WTC11 (cell line): Measurements from ENCODE around the gene OPN1SW.

Source experiments
- CBFB ChIP-seq: sonication (generic); formaldehyde crosslinking; IDR thresholded peaks from 2 replicates; pipeline ENCODE4 v1.8.1; 2022; ENCODE audit warnings: mild to moderate bottlenecking, low read depth, missing genetic modification reagents
- CREB1 ChIP-seq: sonication (generic); formaldehyde crosslinking; IDR thresholded peaks from 2 replicates; pipeline ENCODE4 v1.8.0; 2023; ENCODE audit warnings: mild to moderate bottlenecking, missing genetic modification reagents
- CTCF ChIP-seq: fragments of 200-600 bp; IDR thresholded peaks from 2 replicates; pipeline ENCODE4 v1.8.0; 2022; ENCODE audit warnings: antibody characterized with exemption
- ELF4 ChIP-seq: sonication (generic); formaldehyde crosslinking; IDR thresholded peaks from 2 replicates; pipeline ENCODE4 v1.8.1; 2022; ENCODE audit warnings: low read depth, mild to moderate bottlenecking, moderate library complexity, missing genetic modification reagents
- ESRRA ChIP-seq: sonication (generic); formaldehyde crosslinking; IDR thresholded peaks from 2 replicates; pipeline ENCODE4 v1.8.1; 2022; ENCODE audit warnings: mild to moderate bottlenecking, missing genetic modification reagents, borderline replicate concordance
- MAX ChIP-seq: sonication (generic); formaldehyde crosslinking; IDR thresholded peaks from 2 replicates; pipeline ENCODE4 v1.8.0; 2022; ENCODE audit warnings: mild to moderate bottlenecking, missing genetic modification reagents
- NFATC4 ChIP-seq: fragments of 250-450 bp; sonication (Bioruptor Pico); IDR thresholded peaks from 2 replicates; pipeline ENCODE4 v1.9.0; 2021; ENCODE audit warnings: mild to moderate bottlenecking
- NR2C2 ChIP-seq: sonication (generic); formaldehyde crosslinking; IDR thresholded peaks from 2 replicates; pipeline ENCODE4 v1.8.0; 2022; ENCODE audit warnings: mild to moderate bottlenecking, missing genetic modification reagents
- PREB ChIP-seq: sonication (generic); formaldehyde crosslinking; IDR thresholded peaks from 2 replicates; pipeline ENCODE4 v1.8.1; 2022; ENCODE audit warnings: mild to moderate bottlenecking, missing genetic modification reagents, moderate library complexity, borderline replicate concordance
- USF2 ChIP-seq: sonication (generic); formaldehyde crosslinking; IDR thresholded peaks from 2 replicates; pipeline ENCODE4 v1.8.1; 2023; ENCODE audit warnings: mild to moderate bottlenecking, missing genetic modification reagents, moderate library complexity
- ZNF219 ChIP-seq: sonication (generic); formaldehyde crosslinking; IDR thresholded peaks from 2 replicates; pipeline ENCODE4 v1.8.0; 2023; ENCODE audit warnings: missing genetic modification reagents, mild to moderate bottlenecking, borderline replicate concordance
- ZNF232 ChIP-seq: sonication (generic); formaldehyde crosslinking; IDR thresholded peaks from 2 replicates; pipeline ENCODE4 v1.8.0; 2022; ENCODE audit warnings: mild to moderate bottlenecking, missing genetic modification reagents
- TF ChIP-seq, protein P1 (sequence below): sonication (generic); formaldehyde crosslinking; IDR thresholded peaks from 2 replicates; pipeline ENCODE4 v1.8.1; 2022; ENCODE audit warnings: missing genetic modification reagents, borderline replicate concordance

- no peak for TF ChIP-seq ZNF219 (CRISPR knock-in tag)
- no peak for TF ChIP-seq CTCF
- no peak for TF ChIP-seq CBFB (CRISPR knock-in tag)
- TF ChIP-seq, protein P1, sequence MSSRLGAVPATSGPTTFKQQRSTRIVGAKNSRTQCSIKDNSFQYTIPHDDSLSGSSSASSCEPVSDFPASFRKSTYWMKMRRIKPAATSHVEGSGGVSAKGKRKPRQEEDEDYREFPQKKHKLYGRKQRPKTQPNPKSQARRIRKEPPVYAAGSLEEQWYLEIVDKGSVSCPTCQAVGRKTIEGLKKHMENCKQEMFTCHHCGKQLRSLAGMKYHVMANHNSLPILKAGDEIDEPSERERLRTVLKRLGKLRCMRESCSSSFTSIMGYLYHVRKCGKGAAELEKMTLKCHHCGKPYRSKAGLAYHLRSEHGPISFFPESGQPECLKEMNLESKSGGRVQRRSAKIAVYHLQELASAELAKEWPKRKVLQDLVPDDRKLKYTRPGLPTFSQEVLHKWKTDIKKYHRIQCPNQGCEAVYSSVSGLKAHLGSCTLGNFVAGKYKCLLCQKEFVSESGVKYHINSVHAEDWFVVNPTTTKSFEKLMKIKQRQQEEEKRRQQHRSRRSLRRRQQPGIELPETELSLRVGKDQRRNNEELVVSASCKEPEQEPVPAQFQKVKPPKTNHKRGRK (CRISPR knock-in tag): no peak
- no peak for TF ChIP-seq NFATC4 (CRISPR knock-in tag)
- TF ChIP-seq NR2C2 (CRISPR knock-in tag): no peak
- no peak for TF ChIP-seq CREB1 (CRISPR knock-in tag)
- no peak for TF ChIP-seq PREB (CRISPR knock-in tag)
- TF ChIP-seq MAX (CRISPR knock-in tag): no peak
- TF ChIP-seq USF2 (CRISPR knock-in tag): no peak
- no peak for TF ChIP-seq ELF4
- TF ChIP-seq ESRRA (CRISPR knock-in tag): no peak
- TF ChIP-seq ZNF232 (CRISPR knock-in tag): no peak
Measured at GRCh38 chr7:128755075-128755818, 20.3 kb downstream of the OPN1SW start.
